ENCODE data around the gene TBX2. TPM values are rescaled to one million over a fixed set of nuclear protein-coding genes. Genes with fewer than 3 reads are reported as not detected.
"Not testable (repeated sequence)": the region's sequence is repeated elsewhere in the genome, so short reads cannot be mapped to it uniquely, and the experiment has no call there.

TBX2 gene
- polyA plus RNA-seq, 3 donors from 2014 or later: not detected

GRCh38 chr17:61422116-61422799, 22.6 kb downstream of the TBX2 start:
- Mint-ChIP-seq H3K4me3 (no peak overlapping the region), H3K36me3 (no peaks in the 10 kb centered on the region), H3K27me3 (ENCODE audit: low read depth in 3 of 3) (peaks cover 6 to 22% (median 8%) of the 10 kb centered on the region in 3 donors), H3K4me1 (peaks cover 0 to 2% of the 10 kb centered on the region in 2 donors), H3K9me3 (peaks cover 0 to 2% (median 0%) of the 10 kb centered on the region in 6 donors), H3K27ac (no peak overlapping the region)
- no peak for DNase-seq

GRCh38 chr17:61422869-61423268, 23.2 kb downstream of the TBX2 start:
- DNase-seq: no peak
- no peaks in the 10 kb centered on the region for H3K36me3 Mint-ChIP-seq
- H3K27ac Mint-ChIP-seq: no peak overlapping the region
- H3K27me3 Mint-ChIP-seq (ENCODE audit: low read depth in 3 of 3): peaks cover 6 to 27% (median 8%) of the 10 kb centered on the region in 3 donors
- H3K4me3 Mint-ChIP-seq: no peak overlapping the region
- H3K9me3 Mint-ChIP-seq: peaks cover 0 to 2% (median 0%) of the 10 kb centered on the region in 6 donors
- peaks cover 0 to 1% of the 10 kb centered on the region in 2 donors for H3K4me1 Mint-ChIP-seq

GRCh38 chr17:61423967-61424649, 24.5 kb downstream of the TBX2 start:
- no peak for DNase-seq
- Mint-ChIP-seq H3K27ac (no peak overlapping the region), H3K9me3 (peaks cover 0 to 2% (median 0%) of the 10 kb centered on the region in 6 donors), H3K4me3 (no peak overlapping the region), H3K36me3 (no peaks in the 10 kb centered on the region), H3K4me1 (no peaks in the 10 kb centered on the region), H3K27me3 (ENCODE audit: low read depth in 3 of 3) (peaks cover 6 to 27% (median 8%) of the 10 kb centered on the region in 3 donors)

- no peak for DNase-seq
- Mint-ChIP-seq H3K36me3 (no peaks in the 10 kb centered on the region), H3K27ac (no peak overlapping the region), H3K4me3 (no peak overlapping the region), H3K27me3 (ENCODE audit: low read depth in 3 of 3) (peaks cover 4 to 27% (median 10%) of the 10 kb centered on the region in 3 donors), H3K4me1 (no peaks in the 10 kb centered on the region), H3K9me3 (peaks cover 0 to 2% (median 0%) of the 10 kb centered on the region in 6 donors)
These were observed 26.2 kb downstream of the TBX2 start for GRCh38 chr17:61425682-61426481.

- no peak overlapping the region for H3K27ac Mint-ChIP-seq
- H3K36me3 Mint-ChIP-seq: no peaks in the 10 kb centered on the region
- DNase-seq: no peak
- H3K4me1 Mint-ChIP-seq: no peaks in the 10 kb centered on the region
- H3K4me3 Mint-ChIP-seq: no peak overlapping the region
- peaks cover 0 to 2% (median 0%) of the 10 kb centered on the region in 6 donors for H3K9me3 Mint-ChIP-seq
- peaks cover 4 to 23% (median 10%) of the 10 kb centered on the region in 3 donors for H3K27me3 Mint-ChIP-seq (ENCODE audit: low read depth in 3 of 3)
These were observed 27.1 kb downstream of the TBX2 start for GRCh38 chr17:61426482-61427304.

GRCh38 chr17:61427567-61427966, 27.9 kb downstream of the TBX2 start:
- Mint-ChIP-seq H3K9me3 (no peaks in the 10 kb centered on the region), H3K27me3 (ENCODE audit: low read depth in 3 of 3) (peaks cover 3 to 23% (median 7%) of the 10 kb centered on the region in 3 donors), H3K4me3 (no peak overlapping the region), H3K4me1 (no peaks in the 10 kb centered on the region), H3K36me3 (no peaks in the 10 kb centered on the region), H3K27ac (no peak overlapping the region)
- DNase-seq: no peak

GRCh38 chr17:61429274-61429673, 29.6 kb downstream of the TBX2 start:
- Mint-ChIP-seq H3K27me3 (ENCODE audit: low read depth in 3 of 3) (peaks cover 2 to 21% (median 8%) of the 10 kb centered on the region in 3 donors), H3K4me1 (no peaks in the 10 kb centered on the region)

GRCh38 chr17:61429831-61430230, 30.2 kb downstream of the TBX2 start:
- DNase-seq, H3K36me3 Mint-ChIP-seq, H3K4me1 Mint-ChIP-seq, H3K27ac Mint-ChIP-seq, H3K9me3 Mint-ChIP-seq, H3K4me3 Mint-ChIP-seq: not testable (repeated sequence)
- peaks cover 2 to 20% (median 8%) of the 10 kb centered on the region in 3 donors for H3K27me3 Mint-ChIP-seq (ENCODE audit: low read depth in 3 of 3)

More at GRCh38 chr17:61429274-61429673, 29.6 kb downstream of the TBX2 start:
- DNase-seq: no peak
- H3K9me3 Mint-ChIP-seq: no peaks in the 10 kb centered on the region
- no peak overlapping the region for H3K4me3 Mint-ChIP-seq
- H3K27ac Mint-ChIP-seq: no peak overlapping the region
- no peaks in the 10 kb centered on the region for H3K36me3 Mint-ChIP-seq

- H3K36me3 Mint-ChIP-seq: no peaks in the 10 kb centered on the region
- H3K27ac Mint-ChIP-seq: no peak overlapping the region
- peaks cover under 1 to 5% (median 2%) of the 10 kb centered on the region in 6 donors for H3K9me3 Mint-ChIP-seq
- H3K4me1 Mint-ChIP-seq: no peaks in the 10 kb centered on the region
- H3K27me3 Mint-ChIP-seq (ENCODE audit: low read depth in 3 of 3): peaks cover 5 to 16% (median 8%) of the 10 kb centered on the region in 3 donors
- H3K4me3 Mint-ChIP-seq: no peak overlapping the region
- no peak for DNase-seq
These were observed 32.1 kb downstream of the TBX2 start for GRCh38 chr17:61431594-61432311.

- no peak for DNase-seq
- H3K4me3 Mint-ChIP-seq: no peak overlapping the region
- H3K36me3 Mint-ChIP-seq: peaks cover 6 to 8% (median 8%) of the 10 kb centered on the region in 3 donors
- no peak overlapping the region for H3K27ac Mint-ChIP-seq
- no peaks in the 10 kb centered on the region for H3K4me1 Mint-ChIP-seq
- H3K9me3 Mint-ChIP-seq: peaks cover 7 to 16% (median 14%) of the 10 kb centered on the region in 6 donors
- peaks cover 6 to 21% (median 14%) of the 10 kb centered on the region in 3 donors for H3K27me3 Mint-ChIP-seq (ENCODE audit: low read depth in 3 of 3)
These were observed 36.6 kb downstream of the TBX2 start for GRCh38 chr17:61436273-61436672.

- no peak for DNase-seq
- no peak overlapping the region for H3K27ac Mint-ChIP-seq
- peaks cover 6 to 8% (median 8%) of the 10 kb centered on the region in 3 donors for H3K36me3 Mint-ChIP-seq
- H3K4me3 Mint-ChIP-seq: no peak overlapping the region
- H3K27me3 Mint-ChIP-seq (ENCODE audit: low read depth in 3 of 3): peaks cover 6 to 24% (median 16%) of the 10 kb centered on the region in 3 donors
- H3K9me3 Mint-ChIP-seq: peaks cover 7 to 16% (median 14%) of the 10 kb centered on the region in 6 donors
- no peaks in the 10 kb centered on the region for H3K4me1 Mint-ChIP-seq
These were observed 37.5 kb downstream of the TBX2 start for GRCh38 chr17:61436995-61437704.

GRCh38 chr17:61440697-61441096, 41.1 kb downstream of the TBX2 start:
- peaks cover 7 to 16% (median 14%) of the 10 kb centered on the region in 6 donors for H3K9me3 Mint-ChIP-seq
- DNase-seq: no peak
- H3K4me1 Mint-ChIP-seq: no peaks in the 10 kb centered on the region
- peaks cover 4 to 21% (median 11%) of the 10 kb centered on the region in 3 donors for H3K27me3 Mint-ChIP-seq (ENCODE audit: low read depth in 3 of 3)
- no peak overlapping the region for H3K4me3 Mint-ChIP-seq
- H3K27ac Mint-ChIP-seq: no peak overlapping the region
- peaks cover 6 to 8% (median 8%) of the 10 kb centered on the region in 3 donors for H3K36me3 Mint-ChIP-seq
